ENCODE data around the gene TPD52L1. TPM values are rescaled to one million over a fixed set of nuclear protein-coding genes. Genes with fewer than 3 reads are reported as not detected.

TPD52L1 gene
- total and polyA plus RNA-seq, 2 of the 13 experiments (the other 11 are each of a cell fraction or from before 2014, with no cell fraction given), result 0.49 to 0.53 TPM

- TF ChIP-seq BCL3 (CRISPR knock-in tag; IDR thresholded peaks at IDR 0.05) (peak; percentile 98), SYNCRIP (IDR thresholded peaks at IDR 0.05; ENCODE audit: insufficient read depth, low read depth, low read length) (no peak), ZNF704 (CRISPR knock-in tag; IDR thresholded peaks at IDR 0.05; ENCODE audit: borderline replicate concordance) (peak; percentile 86), RARA (CRISPR knock-in tag; IDR thresholded peaks at IDR 0.05) (peak; percentile 81), KIAA2018 (CRISPR knock-in tag; IDR thresholded peaks at IDR 0.05; ENCODE audit: borderline replicate concordance) (no peak; the same call in 1 of the 2 replicates), ZNF576 (CRISPR knock-in tag; IDR thresholded peaks at IDR 0.05) (peak; percentile 13; the same call in 1 of the 2 replicates), PRDM4 (CRISPR knock-in tag; IDR thresholded peaks at IDR 0.05; ENCODE audit: borderline replicate concordance) (no peak), ZNF337 (CRISPR knock-in tag; IDR thresholded peaks at IDR 0.05; ENCODE audit: borderline replicate concordance, low read depth) (peak; percentile 96; the same call in 1 of the 2 replicates), NFE2L2 (IDR thresholded peaks at IDR 0.05; ENCODE audit: low read length) (no peak), SIN3B (IDR thresholded peaks at IDR 0.05; ENCODE audit: low read length) (no peak), ZNF567 (CRISPR knock-in tag; IDR thresholded peaks at IDR 0.05; ENCODE audit: borderline replicate concordance) (0 out of 2 replicates have a peak, but pooled peaks have one; percentile 29), SNAPC2 (CRISPR knock-in tag; IDR thresholded peaks at IDR 0.05) (peak; percentile 79), KLF13 (CRISPR knock-in tag; IDR thresholded peaks at IDR 0.05) (no peak), POLR2AphosphoS2 (IDR thresholded peaks at IDR 0.05; ENCODE audit: low read depth, low read length) (no peak)
Measured at GRCh38 chr6:125301435-125302391, 148.1 kb downstream of the TPD52L1 start, which contains the start of gene HDDC2 (continued).
